ENCODE results near the gene NRDE2.

DNA sequence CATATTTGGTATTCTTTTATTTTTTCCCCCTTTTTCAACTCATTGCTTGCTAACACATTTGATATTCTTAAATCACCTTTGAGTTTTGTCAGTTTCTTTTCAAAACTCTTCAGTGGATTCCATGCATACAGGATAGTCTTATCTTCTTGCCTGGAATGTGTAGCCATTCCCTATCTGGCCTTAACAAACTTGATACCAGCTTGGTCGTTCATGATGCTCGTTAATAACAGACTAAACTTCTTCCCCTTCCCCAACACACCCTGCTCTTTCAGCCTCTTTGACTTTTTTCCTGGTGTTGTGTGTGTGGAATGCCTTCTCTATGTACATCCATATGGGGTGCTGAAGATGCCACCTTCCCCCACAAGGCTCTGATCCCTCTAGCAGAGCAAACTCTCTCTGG, 47.4 kb upstream of the NRDE2 start:
- TF ChIP-seq POLR2A (IDR thresholded peaks at IDR 0.05; ENCODE audit: low read length) (no peak), GATA1 (IDR thresholded peaks at IDR 0.05; ENCODE audit: low read depth, low read length) (no peak)
